22Rv1 (cell line): Measurements from ENCODE around the gene PHLDB3.

Source experiments
- H3K27ac ChIP-seq: fragments of 450-650 bp; 2 replicates; pipeline ENCODE4 v1.5.1; 2017
- CTCF ChIP-seq: fragments of 450-650 bp; IDR thresholded peaks from 2 replicates; pipeline ENCODE4 v1.5.1; 2017; ENCODE audit warnings: mild to moderate bottlenecking
- ZFX ChIP-seq: fragments of 450-650 bp; IDR thresholded peaks from 2 replicates; pipeline ENCODE4 v1.6.1; 2017; ENCODE audit warnings: antibody characterized with exemption, borderline replicate concordance

PHLDB3 gene

DNA sequence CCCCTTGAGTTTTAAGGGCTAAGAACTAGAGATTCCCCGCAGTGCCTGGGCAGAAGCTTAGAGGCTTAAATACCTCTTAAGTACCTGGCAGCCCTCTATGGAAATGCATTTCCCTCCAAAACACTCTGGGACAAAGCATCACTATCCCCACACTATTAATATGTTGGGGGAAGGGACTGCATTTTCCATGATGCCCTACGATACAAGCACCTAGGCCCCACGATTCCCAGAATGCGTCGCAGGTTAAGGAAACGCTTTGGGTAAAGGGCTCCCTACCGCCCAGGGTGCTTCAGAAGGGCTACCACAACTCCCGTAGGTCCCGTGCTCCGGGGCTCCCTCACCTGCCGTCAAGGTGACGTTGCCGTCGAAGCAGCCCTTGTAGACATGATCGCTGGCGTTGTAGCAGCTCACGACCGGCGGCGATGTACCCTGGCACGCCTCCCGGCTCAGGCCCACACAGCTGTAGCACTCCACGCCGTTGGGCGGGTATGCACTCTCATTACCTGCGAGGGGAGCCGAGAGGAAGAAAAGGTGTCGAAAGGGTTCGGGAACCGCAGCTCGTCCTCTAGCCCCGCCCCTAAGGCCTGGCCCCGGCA, 41.7 kb downstream of the PHLDB3 start:
- H3K27ac ChIP-seq, result peak overlapping the region; percentile 71; the same call in 1 of the 2 replicates

GRCh38 chr19:43462383-43462782, 42.2 kb downstream of the PHLDB3 start:
- TF ChIP-seq ZFX, result no peak
- no peak for TF ChIP-seq CTCF
- no peak overlapping the region for H3K27ac ChIP-seq

More for the DNA sequence above, 41.7 kb downstream of the PHLDB3 start:
- no peak for TF ChIP-seq ZFX
- no peak for TF ChIP-seq CTCF

GRCh38 chr19:43461303-43461702, 43.2 kb downstream of the PHLDB3 start:
- TF ChIP-seq ZFX (no peak), CTCF (no peak)
- no peak overlapping the region for H3K27ac ChIP-seq

- TF ChIP-seq CTCF (no peak), ZFX (no peak)
- no peak overlapping the region for H3K27ac ChIP-seq
Measured at GRCh38 chr19:43460362-43461016, 44.1 kb downstream of the PHLDB3 start.

- TF ChIP-seq CTCF (no peak), ZFX (no peak)
- no peak overlapping the region for H3K27ac ChIP-seq
Measured at GRCh38 chr19:43457809-43458208, 46.7 kb downstream of the PHLDB3 start.

GRCh38 chr19:43455321-43456113, 49.0 kb downstream of the PHLDB3 start:
- TF ChIP-seq ZFX (no peak), CTCF (no peak)
- peak overlapping the region; percentile 79 for H3K27ac ChIP-seq

DNA sequence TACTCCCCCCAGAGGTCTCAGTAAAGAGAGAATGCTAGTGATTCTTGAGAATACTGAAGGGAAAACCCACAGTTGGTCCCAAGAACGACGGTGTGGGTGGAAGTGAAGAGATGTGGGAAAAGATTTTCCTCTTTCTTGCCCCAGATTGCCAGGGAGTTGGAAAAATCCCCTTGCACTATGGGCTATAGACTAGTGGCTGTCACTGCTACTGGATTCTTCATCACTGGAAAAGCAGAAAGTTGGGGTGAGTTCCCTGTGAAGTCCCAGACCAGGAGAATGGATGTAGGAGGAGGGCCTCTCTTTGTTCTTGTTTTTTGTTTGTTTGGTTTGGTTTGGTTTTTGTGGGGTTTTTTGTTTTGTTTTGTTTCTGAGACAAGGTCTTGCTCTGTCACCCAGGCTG, 50.5 kb downstream of the PHLDB3 start:
- H3K27ac ChIP-seq, result no peak overlapping the region
- TF ChIP-seq ZFX (no peak), CTCF (no peak)
